GM12801 (cell line): Measurements from ENCODE around the gene ANKRD23.

ENCODE experiments used
- TF ChIP-seq, protein P1 (sequence below): IDR thresholded peaks from one replicate; pipeline ENCODE4 v1.5.1; 2011; ENCODE audit warnings: control low read depth; ENCODE audit not compliant: insufficient read length; ENCODE audit errors: extremely low read depth

The ANKRD23 gene

DNA sequence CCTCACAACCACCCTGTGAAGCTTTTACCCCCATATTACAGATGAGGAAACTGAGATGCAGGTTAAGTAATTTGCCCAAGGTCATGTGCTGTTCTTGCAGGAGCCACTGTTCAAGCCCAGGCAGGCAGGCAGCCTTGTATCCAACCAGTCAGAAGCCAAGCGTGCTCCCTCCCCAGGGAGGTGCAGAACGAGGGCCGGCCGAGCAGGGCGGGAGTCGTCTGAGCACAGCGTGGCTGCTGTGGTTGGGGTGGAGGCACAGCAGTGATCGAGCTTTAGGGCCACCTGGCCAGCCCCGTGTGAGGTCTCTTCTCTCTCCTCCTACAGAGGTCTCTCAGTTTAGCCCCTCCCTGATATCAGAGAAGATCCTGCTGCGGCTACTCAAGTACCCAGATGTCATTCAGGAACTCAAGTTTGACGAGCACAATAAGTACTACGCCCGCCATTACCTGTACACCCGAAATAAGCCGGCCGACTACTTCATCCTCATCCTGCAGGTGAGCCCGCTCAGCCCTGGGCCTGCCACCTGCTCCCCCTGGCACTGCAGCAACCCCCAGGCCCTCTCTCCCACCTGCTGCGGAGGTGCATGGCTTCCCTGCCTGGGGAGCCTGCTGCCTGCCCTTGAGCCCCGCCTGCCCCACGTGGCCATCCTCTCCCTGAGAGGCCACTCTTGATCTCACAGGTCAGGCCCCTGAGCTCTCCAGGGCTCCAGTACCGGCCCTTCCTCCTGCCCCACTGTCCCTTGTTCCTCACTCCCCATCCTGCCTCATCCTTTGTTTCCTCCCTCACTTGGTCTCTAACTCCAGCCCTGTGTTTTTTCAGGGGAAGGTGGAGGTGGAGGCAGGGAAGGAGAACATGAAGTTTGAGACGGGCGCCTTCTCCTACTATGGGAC is 44.8 kb downstream of the ANKRD23 start:
- TF ChIP-seq, protein P1, sequence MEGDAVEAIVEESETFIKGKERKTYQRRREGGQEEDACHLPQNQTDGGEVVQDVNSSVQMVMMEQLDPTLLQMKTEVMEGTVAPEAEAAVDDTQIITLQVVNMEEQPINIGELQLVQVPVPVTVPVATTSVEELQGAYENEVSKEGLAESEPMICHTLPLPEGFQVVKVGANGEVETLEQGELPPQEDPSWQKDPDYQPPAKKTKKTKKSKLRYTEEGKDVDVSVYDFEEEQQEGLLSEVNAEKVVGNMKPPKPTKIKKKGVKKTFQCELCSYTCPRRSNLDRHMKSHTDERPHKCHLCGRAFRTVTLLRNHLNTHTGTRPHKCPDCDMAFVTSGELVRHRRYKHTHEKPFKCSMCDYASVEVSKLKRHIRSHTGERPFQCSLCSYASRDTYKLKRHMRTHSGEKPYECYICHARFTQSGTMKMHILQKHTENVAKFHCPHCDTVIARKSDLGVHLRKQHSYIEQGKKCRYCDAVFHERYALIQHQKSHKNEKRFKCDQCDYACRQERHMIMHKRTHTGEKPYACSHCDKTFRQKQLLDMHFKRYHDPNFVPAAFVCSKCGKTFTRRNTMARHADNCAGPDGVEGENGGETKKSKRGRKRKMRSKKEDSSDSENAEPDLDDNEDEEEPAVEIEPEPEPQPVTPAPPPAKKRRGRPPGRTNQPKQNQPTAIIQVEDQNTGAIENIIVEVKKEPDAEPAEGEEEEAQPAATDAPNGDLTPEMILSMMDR, result no peak

DNA sequence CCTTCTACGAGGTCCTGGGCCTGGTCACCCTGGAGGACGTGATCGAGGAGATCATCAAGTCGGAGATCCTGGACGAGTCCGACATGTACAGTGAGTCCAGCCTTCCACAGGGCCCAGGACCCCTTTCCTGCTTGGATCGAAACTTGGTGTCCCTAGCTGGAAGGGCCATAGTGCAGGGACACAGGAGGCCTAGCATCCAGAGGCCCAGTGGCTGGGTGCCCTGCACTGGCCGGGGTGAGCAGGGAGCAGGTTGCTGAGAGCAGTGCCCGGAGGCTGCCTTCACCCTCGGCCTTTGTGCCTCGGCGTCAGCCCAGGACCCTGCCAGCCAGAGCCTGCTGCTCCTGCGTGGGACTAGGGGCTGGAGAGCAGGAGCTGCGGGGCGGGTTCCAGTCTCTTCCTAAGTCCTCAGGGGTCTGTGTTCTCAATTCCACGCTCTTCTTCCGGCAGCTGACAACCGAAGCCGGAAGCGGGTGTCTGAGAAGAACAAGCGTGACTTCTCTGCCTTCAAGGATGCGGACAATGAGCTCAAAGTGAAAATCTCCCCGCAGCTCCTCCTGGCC is 46.7 kb downstream of the ANKRD23 start:
- TF ChIP-seq, protein P1, result no peak

DNA sequence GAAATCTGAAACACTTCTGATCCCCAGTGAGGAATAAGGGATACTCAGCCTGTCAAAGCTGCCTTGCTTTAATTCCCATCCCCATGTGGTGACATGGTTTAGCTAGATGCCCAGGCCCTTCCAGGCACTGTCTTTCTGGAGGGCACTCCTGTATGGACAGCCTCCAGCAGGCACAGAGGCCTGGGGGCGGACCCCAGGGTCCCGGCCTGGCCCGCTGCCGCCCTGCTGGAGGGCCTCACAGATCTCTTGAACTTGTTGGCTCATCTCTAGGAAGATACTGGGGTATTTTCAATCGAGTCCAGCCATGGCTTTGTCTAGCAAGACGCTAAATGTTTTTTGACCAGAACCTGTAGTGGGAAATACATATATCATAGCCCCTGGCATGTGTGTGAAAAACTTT is 48.7 kb downstream of the ANKRD23 start:
- TF ChIP-seq, protein P1, result no peak

DNA sequence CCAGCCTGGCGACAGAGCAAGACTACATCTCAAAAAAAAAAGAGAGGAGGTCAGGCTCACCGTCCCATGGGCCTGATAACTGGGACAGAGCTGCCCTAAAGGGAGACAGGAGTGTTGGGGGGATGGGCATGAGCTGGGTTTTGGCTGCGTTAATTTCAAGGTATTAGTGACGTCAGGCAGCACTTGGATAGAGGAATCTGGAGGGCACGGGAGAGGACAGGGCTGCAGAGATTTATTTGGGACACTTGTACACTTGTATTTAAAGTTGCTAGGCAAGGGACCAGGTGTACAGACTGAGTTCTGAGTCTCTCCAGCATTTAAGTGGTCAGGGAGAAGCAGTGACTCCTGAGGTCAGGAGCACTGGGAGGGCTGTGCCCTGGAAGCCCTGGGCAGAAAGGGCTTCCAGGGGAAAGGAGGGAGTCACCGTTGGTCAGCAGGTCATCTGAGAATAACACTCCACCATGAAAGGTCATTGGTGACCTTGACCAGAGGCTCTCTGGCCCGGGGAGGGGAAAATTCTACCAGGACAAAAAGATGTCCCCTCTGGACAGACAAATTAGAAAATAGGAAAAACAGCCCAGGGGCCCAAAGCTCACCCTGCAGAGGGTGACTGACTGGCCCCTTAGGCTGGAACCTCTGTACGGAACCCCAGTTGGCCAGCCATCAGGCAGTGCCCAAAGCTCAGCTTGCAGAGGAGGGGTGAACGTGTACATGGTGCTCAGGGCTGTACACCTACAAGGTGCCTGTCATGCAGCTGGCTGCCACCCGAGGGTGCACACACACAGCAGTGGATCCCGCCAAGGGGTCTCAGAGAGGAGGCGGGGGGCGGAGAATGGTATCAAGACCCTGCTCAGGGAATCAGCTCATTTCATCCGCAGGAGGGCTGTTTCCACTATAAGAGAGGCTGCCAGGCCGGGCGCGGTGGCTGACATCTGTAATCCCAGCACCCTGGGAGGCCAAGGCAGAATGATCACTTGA is 50.8 kb downstream of the ANKRD23 start:
- TF ChIP-seq, protein P1, result no peak

DNA sequence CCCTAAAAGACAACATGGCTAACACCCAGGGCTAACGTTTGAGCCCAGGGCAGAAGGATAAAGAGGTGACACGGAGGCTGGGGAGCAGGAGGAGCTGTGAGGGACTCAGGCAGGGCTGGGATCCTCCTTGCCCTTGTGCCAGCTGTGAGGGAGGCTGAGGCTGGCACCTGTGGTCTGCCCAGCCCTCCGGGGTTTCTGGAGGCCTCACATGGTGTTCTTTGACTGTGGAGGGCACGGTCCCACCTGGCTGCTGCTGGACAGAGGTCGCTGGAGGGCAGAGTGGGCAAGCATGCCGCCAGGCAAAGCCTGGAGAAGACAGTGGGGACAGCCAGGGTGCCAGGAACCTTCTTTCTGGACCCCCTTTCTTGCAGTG is 54.6 kb downstream of the ANKRD23 start:
- TF ChIP-seq, protein P1, result no peak

DNA sequence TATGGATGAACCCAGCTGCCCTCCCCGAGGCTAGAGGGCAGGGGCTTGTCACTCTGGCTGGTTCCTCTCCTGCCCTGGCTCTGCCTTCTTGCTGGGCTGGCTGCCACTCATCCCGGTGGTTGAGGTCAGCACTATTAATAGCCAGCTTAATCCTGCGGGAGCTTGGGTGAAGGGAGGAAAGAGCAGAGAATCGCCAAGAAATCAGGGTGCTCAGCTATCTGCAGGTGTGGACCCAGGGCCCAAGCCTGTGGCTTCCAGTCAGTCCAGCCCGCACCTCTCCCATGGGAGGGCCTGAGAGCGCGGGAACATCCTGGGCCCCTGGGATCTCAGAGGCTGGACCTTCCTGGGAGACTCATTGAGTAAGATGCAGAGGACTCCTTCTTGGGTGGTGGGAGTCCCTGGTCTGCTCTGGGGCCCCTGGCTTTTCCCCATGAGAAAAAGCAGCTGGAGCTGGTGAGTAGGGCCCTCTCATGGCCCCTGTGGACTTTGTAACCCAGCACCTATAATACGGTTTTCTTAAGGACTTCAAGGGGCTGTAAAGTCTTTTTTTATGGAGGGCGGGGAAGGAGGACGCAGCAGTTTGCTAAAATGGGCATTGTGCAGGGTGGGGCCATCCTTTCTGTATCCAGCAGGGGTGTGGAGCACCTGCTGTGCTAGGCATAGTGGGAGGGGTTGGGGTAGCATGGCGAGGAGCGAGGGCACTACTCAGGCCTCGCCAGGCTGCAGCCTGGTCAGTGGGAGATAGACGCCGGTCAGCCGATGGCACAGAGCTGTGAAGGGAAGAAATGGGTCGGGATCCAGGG is 55.2 kb downstream of the ANKRD23 start:
- TF ChIP-seq, protein P1, result no peak
